ENCODE measurements around the gene YIPF4.
"Not testable (repeated sequence)": the region's sequence is repeated elsewhere in the genome, so short reads cannot be mapped to it uniquely, and the experiment has no call there.

Gene YIPF4

DNA sequence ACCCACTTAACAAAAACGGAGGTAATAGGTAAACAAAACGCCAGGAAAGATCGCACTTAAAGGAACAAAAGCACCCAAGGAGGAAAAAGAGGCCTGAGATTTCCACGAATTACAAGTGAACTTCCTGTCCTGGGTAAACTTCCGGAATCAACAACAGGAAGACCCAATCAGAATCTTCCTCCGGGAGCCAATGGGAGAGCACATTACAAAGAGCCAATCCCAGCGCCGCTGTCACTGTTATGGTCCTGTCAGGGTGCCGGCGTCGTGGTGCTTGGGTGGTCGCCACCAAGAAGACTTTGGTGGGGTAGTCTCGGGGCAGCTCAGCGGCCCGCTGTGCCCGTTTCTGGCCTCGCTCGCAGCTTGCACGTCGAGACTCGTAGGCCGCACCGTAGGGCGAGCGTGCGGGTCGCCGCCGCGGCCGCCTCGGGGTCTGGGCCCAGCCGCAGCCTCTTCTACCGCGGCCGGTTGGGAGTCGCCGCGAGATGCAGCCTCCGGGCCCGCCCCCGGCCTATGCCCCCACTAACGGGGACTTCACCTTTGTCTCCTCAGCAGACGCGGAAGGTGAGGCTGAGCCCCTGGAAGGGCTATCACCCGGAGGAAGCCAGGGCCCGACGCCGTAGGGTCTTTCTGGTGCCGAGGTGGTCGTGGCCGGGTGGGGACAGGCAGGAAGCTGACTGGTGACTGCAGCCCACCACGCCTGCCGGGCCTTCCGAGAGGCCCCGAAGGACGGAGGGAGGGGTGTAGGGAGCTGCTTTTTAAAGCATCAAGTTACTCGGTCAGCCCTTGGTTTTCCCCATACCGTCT lies at the start of gene YIPF4:
Gene YIPF4, plus strand, starts transcription at position 231 of the 804 bp plus-strand sequence. Its CDS starts 252 bp downstream, at position 483.
- peak; percentile 94 for DNase-seq

GRCh38 chr2:32228181-32228580 lies 49.5 kb upstream of the YIPF4 start:
- no peak for DNase-seq

DNA sequence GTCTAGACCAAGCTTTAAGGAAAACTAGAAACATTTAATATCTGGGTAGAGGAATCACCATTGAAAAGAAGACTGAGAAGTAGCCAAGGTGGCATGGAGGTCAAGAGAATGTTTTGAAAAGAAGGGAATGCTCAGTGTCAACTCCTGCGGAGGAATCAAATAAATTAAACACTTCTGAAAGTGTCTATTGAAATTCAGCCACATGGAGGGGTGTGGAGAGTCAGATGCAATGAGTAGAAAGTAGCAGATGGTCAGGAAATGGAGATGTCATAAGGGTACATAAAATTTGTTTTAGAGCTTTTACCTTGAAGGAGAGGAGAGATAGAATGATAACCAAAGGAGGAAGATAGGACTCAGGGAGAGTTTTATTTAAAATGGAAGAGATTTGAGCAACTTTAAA lies 48.1 kb upstream of the YIPF4 start:
- no peak for DNase-seq

GRCh38 chr2:32231959-32232358 lies 45.7 kb upstream of the YIPF4 start:
- DNase-seq: no peak

DNA sequence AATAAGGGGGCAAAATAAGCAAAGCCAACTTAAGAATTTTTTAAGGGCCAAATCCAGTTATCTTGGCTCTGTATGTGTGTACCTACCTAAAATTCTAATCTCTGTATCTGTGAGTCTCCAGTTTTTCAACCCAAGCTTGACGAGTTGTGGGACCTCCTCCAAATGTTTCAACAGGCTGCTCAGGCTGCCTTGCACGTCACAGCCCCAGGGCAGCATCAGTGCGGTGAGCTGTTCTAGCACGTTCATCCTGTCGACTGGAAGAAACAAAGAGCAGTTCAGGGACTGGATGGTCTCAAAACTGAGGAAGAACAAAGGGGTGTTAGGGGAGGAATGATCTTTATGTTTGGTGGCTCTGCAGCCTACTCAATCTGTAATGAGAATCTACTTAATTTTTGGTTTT lies 42.4 kb upstream of the YIPF4 start:
- DNase-seq: no peak

DNA sequence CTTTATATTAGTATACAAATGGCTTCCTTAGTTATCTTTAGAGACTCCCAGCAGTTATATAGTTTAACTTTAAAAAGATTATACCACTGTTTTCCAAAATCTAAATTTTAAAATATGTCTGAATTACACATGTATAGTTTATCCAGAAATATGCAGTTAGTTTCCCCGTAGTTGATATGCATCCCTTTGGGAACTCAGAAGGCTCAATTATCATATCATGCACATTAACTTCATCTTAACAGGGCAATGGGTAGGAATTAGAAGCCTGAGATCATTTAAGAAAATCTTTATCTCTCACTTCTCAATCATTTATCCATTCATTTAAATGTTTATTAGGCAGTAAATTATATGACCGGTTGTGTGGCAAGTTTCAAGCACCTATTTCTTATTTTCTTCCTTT lies 40.2 kb upstream of the YIPF4 start:
- DNase-seq: no peak

DNA sequence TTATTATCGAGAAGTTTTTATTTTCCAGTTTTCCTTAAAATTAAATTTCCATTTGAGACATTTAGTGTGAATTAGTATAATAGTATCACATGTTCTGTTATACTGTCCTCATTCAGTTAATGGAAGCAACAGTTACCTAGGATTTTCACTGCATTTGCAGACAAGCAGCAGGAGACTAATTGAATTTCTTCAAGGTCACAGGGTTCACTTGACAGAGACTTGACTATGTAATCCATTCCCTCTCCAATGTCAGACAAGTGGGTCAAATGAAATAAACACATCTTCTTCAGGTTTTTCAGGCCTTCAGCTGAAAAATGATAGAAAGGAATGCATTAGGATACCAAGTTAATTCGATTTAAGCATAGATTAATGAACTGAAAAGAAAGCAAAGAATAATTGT lies 39.7 kb upstream of the YIPF4 start:
- no peak for DNase-seq

- no peak for DNase-seq
Measured at GRCh38 chr2:32242331-32242730, 35.4 kb upstream of the YIPF4 start.

DNA sequence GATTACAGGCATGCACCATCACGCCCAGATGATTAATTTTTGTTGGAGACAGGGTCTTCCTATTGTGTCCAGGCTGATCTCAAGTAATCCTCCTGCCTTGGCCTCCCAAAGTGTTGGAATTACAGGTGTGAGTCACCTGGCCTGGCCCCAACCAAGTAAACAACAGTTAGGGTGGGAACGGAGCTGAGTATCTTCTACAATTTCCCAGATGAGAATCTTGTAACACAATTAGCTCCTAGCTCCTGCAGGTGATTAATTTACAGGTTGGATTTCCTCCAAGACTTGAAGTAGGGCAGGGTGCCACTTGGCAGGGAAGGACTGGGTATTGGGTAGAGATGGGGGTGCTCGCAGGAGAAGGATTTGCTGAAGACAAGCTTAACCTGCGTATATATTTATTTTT lies 30.8 kb upstream of the YIPF4 start:
- no peak for DNase-seq

GRCh38 chr2:32248299-32248698 lies 29.4 kb upstream of the YIPF4 start:
- DNase-seq: no peak

GRCh38 chr2:32249731-32250236 lies 27.9 kb upstream of the YIPF4 start:
- no peak for DNase-seq

- no peak for DNase-seq
Measured at GRCh38 chr2:32250290-32250689, 27.4 kb upstream of the YIPF4 start.

GRCh38 chr2:32258242-32258641 lies 19.5 kb upstream of the YIPF4 start:
- no peak for DNase-seq

- no peak for DNase-seq
Measured at GRCh38 chr2:32260376-32260775, 17.3 kb upstream of the YIPF4 start.

- peak; percentile 86 for DNase-seq
Measured at GRCh38 chr2:32262105-32262504, 15.6 kb upstream of the YIPF4 start.

GRCh38 chr2:32264422-32265105 lies 13.1 kb upstream of the YIPF4 start, which contains the start of gene NLRC4:
TSS of gene NLRC4 (minus strand) at chr2:32264886. CDS start at chr2:32256775, 8,111 bp downstream.
- DNase-seq: peak; percentile 90

DNA sequence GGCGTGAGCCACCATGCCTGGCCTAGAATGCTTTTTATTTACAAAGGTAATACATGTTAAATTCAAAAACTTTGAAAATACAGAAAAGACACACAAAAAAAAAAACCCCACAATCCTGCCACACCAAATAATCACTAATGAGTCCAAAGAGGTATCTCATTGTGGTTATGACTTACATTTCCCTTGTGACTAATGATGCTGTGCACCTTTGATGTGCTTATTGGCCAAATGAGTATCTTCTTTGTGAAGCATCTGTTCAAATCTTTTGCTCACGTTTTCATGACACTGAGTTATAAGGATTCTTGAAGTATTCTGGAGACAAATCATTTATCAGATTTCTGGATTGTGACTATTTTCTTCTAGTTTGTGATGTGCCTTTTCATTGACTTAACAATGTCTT lies 6.6 kb upstream of the YIPF4 start:
- DNase-seq: no peak

- no peak for DNase-seq
Measured at GRCh38 chr2:32272279-32272678, 5.4 kb upstream of the YIPF4 start.

GRCh38 chr2:32274289-32274688 lies 3.4 kb upstream of the YIPF4 start:
- DNase-seq: no peak

DNA sequence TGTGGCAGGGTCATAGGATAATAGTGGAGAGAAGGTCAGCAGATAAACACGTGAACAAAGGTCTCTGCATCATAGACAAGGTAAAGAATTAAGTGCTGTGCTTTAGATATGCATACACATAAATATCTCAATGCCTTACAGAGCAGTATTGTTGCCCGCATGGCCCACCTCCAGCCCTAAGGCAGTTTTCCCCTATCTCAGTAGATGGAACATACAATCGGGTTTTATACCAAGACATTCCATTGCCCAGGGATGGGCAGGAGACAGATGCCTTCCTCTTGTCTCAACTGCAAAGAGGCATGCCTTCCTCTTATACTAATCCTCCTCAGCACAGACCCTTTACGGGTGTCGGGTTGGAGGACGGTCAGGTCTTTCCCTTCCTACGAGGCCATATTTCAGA lies 1.9 kb upstream of the YIPF4 start:
- not testable (repeated sequence) for DNase-seq

- DNase-seq: no peak
Measured at GRCh38 chr2:32277363-32277673, 386 bp upstream of the YIPF4 start.

- no peak for DNase-seq
Measured at GRCh38 chr2:32278478-32278853, 762 bp downstream of the YIPF4 start.

- peak; percentile 47 for DNase-seq
Measured at GRCh38 chr2:32284321-32284720, 6.6 kb downstream of the YIPF4 start.

Data from suppressor macrophage treated with lipopolysaccharide for 4 hours (primary cell).